Measurements from ENCODE around the gene GLB1L3. TPM values are rescaled to one million over a fixed set of nuclear protein-coding genes. Genes with fewer than 3 reads are reported as not detected.
"Not testable (repeated sequence)": the region's sequence is repeated elsewhere in the genome, so short reads cannot be mapped to it uniquely, and the experiment has no call there.

GLB1L3 gene
- total RNA-seq, 1 experiment from 2014 or later: not detected

DNA sequence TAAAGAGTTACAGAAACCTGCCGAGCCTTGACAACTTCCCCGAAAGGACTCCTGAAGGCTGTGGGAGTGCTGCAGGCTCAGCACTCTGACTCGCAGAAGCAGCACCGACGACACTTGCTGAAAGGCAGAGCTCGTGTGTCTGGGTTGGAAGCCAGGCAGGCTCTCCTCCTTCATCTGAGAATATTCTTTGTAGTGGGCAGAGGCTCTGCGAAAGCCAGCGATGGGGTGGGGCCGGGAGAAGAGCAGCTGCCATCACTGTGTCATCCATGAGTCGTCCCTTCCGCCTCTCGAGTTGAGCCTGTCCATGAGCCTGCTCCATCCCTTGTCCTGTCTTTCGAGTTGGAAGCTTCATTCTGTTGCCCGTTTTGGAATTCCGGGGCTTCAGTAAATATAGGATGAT is 67.5 kb downstream of the GLB1L3 start:
- DNase-seq (ENCODE audit: low read depth): peak; percentile 1

DNA sequence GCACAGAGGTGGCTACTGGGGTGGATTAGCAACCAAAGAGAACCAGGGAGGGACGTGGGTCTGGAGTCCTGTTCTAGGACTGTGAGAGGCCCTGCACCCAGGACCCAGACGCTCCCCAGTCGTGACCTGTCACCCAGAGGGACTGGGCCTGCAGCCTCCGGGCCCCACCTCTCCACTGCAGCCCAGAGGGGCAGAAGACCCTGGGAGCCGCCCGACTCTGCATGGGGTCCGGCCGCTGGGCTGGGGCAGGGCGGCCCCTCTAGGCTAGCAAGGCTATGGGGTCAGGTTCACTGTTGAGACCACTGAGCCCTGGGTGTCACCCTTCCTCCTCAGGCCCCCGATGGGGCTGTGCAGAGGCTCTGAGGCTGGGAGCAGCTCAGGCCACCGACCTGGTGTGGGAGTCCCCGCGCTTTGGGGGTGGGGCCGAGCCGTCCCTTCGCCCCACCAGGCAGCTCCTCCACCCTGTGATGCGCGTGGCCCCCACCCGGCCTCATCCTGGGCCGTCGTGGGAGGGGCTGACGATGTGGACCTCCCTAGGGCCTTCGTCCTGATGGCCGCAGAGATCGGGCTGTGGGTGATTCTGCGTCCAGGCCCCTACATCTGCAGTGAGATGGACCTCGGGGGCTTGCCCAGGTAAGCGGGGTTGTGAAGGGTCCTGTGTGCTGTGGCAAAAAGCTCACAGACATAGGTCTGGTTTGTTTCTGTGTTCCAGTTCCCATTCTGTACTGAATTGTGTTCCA is 68.5 kb downstream of the GLB1L3 start:
- not testable (repeated sequence) for DNase-seq (ENCODE audit: low read depth)

GRCh38 chr11:134345237-134345550 is 69.0 kb downstream of the GLB1L3 start:
- no peak for DNase-seq (ENCODE audit: low read depth)

DNA sequence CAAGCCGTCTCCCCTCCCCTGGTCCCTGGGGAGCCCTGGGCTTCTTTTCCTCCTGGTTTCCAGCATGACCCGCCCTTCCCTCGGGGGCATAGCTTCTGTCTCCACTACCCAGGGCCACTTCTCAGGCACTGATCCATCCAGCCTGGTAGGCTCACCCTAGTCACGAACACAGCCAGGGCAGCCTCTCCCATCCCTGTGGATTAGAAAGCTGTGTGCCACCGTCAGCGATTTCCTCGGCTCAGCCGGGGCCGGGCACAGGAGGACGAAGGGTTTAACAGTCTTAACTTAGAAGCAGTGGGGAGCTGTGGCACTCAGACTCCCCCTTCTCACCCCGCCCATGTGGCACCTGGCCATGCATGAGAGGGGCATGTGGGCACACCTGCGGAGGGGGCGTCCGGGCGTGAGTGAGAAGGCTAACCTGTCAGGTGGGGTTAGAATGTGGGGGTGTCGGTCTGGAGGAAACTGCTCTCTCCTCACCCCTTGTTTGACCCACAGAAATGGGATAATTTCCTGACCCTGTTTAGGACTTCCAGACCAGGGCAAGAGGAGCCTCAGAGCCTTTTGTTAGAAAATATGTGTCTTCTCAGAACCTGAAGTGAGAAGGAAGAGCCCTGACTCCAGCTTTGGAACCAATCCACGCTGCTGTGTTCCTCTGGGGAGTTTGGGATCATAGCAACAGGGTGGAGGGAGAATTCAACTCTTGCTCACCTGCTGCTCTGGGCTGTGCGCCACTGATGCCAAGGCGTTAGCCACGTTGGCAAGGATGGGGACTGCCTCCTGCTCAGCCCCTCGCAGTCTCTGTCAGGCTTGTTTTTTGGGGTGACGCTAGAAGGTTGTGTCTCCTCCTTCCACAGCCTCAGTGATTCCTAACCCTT is 70.2 kb downstream of the GLB1L3 start:
- DNase-seq (ENCODE audit: low read depth): no peak

DNA sequence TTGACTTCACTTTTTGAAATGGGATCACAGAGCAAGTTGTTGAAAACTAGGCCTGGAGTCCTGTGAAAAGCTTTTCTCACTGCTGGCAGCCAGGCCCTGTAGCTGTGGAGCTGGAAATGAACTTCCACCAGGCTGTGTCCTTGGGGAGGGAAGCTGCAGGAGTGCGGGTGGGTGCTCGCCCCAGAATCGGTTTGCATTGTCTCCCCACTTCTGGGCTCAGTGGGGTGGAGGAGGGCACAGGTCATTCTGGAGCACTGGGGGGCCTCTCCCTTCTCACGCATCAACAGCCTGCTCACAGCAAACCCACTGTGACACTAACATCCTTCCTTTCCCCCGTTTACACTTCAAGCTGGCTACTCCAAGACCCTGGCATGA is 70.8 kb downstream of the GLB1L3 start:
- DNase-seq (ENCODE audit: low read depth): no peak

DNA sequence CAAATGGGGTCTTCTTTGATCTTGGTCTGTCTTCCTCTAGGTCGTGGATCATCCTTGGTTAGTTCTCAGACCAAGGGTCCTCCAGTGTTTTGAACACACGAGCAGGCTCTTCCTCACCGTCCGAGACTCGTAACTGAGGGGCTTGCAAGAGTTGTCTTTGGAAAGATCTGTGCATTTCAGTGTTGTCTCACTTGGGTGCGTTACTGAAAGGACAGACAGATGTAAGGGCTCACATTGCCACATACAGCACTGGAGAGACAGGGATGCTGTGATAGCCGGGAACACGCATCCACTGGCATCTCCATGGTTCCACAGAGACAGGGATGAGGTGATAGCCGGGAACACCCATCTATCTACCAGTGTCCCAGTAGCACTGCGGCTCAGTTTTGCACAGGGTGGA is 71.3 kb downstream of the GLB1L3 start:
- DNase-seq (ENCODE audit: low read depth): no peak

DNA sequence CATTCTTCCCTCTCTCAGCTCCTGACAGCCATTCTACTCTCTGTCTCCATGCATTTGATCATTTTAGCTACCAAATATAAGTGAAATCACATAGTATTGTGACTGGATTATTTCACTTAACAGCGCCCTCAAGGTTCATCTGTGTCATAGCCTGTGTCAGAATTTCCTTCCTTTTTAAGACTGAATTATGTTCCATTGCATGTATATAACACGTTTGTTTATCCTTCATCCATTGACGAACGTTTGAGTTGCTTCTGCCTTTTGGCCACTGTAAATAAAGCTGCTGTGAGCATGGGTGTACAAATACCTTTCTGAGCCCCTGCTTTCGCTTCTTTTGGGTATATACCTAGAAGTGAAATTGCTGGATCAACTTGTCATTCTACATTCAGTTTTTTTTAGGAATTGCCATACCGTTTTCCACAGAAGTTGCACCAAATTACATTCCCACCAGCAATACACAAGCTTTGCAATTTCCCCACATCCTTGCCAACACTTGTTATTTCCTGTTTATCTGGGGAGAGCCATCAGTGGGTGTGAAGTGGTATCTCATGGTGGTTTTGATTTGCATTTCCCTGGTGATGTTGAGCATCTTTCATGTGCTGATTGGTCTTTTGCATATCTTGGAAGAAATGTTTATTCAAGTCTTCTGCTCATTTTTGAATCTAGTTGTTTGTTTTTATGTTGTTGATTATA is 73.1 kb downstream of the GLB1L3 start:
- no peak for DNase-seq (ENCODE audit: low read depth)

GRCh38 chr11:134349802-134350355 is 73.7 kb downstream of the GLB1L3 start:
- DNase-seq (ENCODE audit: low read depth): no peak

GRCh38 chr11:134350381-134350780 is 74.2 kb downstream of the GLB1L3 start:
- no peak for DNase-seq (ENCODE audit: low read depth)

GRCh38 chr11:134352111-134352510 is 75.9 kb downstream of the GLB1L3 start:
- no peak for DNase-seq (ENCODE audit: low read depth)

DNA sequence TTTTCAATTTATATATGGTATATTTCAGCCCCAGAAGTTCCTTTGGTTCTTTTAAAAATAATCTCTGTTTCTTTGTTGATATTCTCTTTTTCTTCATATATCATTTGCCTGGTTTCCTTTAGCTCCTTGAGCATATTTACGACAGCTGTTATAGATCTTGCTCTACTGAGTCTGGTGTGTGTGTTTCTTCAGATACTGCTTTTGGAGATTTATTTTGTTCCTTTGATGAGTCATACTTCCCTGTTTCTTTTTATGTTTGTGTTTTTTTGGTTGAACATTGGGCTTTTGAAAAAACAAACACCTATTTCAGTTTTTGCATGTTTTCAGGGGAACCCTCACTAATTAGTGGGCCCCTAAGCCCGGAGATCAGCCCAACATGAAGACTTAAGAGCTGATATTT is 79.0 kb downstream of the GLB1L3 start:
- no peak for DNase-seq (ENCODE audit: low read depth)

- no peak for DNase-seq (ENCODE audit: low read depth)
These were observed 79.5 kb downstream of the GLB1L3 start for GRCh38 chr11:134355656-134356055.

DNA sequence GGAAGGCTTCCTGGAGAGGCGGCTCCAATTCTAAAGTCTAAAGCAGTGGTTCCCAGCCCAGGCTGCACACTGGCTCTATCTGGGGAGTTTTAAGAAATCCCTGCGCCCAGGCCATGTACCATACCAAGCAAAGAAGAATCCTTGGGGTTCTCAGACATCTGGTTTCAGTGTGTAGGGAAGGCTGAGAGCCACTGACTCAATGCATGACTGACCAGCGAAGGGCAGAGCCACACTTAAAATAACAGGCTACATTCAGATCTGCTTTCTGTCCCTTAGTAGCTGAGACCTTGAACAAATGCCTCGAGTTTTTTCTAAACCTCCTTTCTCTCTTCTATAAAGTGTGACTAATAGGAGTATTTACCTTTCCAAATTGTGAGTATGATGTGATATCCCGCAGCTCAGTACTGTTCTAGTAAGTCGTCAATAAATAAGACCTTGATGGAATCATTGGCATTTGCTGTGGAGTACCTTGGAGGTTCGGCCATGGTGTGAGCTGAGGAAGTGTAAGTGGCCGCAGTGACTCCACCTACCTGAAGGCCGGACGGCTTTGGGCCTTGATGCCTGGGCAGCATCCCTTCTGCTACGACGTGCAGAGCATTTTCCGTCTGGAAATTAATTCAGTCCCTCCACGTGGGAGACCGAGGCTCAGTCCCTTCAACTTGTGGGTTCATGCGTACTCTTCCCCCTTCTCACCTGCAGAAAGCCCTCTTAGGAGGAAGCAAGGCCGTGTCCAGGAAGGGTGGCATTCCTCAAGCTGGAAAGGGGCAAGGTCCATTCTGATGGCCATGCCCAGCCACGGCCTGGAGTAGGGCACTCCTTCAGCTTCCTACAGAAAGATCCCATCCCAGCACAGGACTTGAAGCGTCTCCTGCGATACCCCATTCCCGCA is 80.7 kb downstream of the GLB1L3 start:
- no peak for DNase-seq (ENCODE audit: low read depth)

- no peak for DNase-seq (ENCODE audit: low read depth)
These were observed 81.3 kb downstream of the GLB1L3 start for GRCh38 chr11:134357545-134357839.

- DNase-seq (ENCODE audit: low read depth): no peak
These were observed 82.1 kb downstream of the GLB1L3 start for GRCh38 chr11:134358165-134358855.

GRCh38 chr11:134358856-134359490 is 82.8 kb downstream of the GLB1L3 start:
- no peak for DNase-seq (ENCODE audit: low read depth)

GRCh38 chr11:134359646-134360045 is 83.5 kb downstream of the GLB1L3 start:
- DNase-seq (ENCODE audit: low read depth): no peak

GRCh38 chr11:134360050-134360835 is 84.1 kb downstream of the GLB1L3 start:
- DNase-seq (ENCODE audit: low read depth): peak; percentile 1

DNA sequence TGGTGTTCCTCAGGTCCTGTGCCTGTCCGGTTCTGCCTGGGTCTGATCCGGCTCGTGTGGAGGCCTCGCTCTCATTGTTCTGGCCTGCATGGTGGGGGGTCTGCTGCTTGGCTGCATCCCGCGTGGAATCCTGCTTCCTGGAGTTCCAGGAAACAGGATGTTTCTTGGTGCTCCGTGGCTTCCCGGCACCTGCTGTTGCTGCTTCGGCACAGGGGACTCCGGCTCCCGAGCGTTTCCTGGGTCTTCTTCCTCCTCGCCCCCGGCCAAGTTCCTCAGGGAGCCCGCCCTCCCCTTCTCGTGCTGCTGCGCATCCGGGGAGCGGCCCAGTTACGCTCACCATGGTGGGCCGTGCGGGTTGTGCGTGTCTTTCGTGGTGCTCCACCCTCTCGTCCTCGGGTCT is 85.5 kb downstream of the GLB1L3 start:
- no peak for DNase-seq (ENCODE audit: low read depth)
